ENCODE results near the gene ZBTB48. TPM values are rescaled to one million over a fixed set of nuclear protein-coding genes. Genes with fewer than 3 reads are reported as not detected.
A peak's percentile ranks its signal among the peaks of the same experiment; 100 is the strongest.

The ZBTB48 gene
- total RNA-seq, 1 donor from 2014 or later, result 106 TPM

DNA sequence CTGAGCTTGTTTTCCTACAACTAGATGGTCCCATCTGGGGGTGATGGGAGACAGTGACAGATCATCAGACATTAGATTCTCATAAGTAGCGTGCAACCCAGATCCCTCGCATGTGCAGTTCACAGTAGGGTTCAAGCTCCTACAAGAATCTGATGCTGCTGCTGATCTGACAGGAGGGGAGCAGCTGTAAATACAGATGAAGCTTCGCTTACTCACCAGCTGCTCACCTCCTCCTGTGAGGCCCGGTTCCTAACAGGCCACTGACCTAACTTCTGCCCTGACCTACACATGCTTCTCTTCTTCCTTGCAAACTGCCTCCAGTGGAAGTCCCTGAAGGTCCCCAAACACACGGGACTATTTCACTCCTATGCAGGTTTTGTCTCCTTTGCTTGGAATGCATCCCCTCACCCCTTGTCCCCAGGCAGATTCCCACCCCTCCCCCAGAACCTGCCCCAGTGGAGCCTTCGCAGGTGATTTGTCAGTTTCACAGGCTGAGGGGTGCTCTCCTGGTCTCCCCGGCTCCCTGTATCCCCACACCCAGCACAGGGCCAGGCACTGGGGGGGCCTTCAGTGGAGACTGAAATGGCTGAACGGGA is 5.7 kb upstream of the ZBTB48 start:
- Histone ChIP-seq H3K4me1 (peaks cover 2% of the 10 kb centered on the region in 2 donors), H3K27me3 (no peaks in the 10 kb centered on the region), H3K36me3 (no peaks in the 10 kb centered on the region), H3K4me3 (no peak overlapping the region), H3K9me3 (no peaks in the 10 kb centered on the region), H3K27ac (no peak overlapping the region)
- TF ChIP-seq, protein P1, sequence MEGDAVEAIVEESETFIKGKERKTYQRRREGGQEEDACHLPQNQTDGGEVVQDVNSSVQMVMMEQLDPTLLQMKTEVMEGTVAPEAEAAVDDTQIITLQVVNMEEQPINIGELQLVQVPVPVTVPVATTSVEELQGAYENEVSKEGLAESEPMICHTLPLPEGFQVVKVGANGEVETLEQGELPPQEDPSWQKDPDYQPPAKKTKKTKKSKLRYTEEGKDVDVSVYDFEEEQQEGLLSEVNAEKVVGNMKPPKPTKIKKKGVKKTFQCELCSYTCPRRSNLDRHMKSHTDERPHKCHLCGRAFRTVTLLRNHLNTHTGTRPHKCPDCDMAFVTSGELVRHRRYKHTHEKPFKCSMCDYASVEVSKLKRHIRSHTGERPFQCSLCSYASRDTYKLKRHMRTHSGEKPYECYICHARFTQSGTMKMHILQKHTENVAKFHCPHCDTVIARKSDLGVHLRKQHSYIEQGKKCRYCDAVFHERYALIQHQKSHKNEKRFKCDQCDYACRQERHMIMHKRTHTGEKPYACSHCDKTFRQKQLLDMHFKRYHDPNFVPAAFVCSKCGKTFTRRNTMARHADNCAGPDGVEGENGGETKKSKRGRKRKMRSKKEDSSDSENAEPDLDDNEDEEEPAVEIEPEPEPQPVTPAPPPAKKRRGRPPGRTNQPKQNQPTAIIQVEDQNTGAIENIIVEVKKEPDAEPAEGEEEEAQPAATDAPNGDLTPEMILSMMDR (IDR thresholded peaks at IDR 0.05), result no peak
- intact Hi-C loops (cut with DNase I), result no loop called here
- no peak for DNase-seq (ENCODE audit: low spot score in 2 of 2)

DNA sequence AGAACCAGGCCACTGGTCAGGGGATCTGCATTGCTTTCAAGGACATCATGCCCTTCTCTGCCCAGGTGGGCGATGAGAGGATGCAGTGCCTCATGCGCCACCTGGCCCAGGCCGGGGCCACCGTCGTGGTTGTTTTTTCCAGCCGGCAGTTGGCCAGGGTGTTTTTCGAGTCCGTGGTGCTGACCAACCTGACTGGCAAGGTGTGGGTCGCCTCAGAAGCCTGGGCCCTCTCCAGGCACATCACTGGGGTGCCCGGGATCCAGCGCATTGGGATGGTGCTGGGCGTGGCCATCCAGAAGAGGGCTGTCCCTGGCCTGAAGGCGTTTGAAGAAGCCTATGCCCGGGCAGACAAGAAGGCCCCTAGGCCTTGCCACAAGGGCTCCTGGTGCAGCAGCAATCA is 5.0 kb upstream of the ZBTB48 start:
- H3K27me3 ChIP-seq, result no peaks in the 10 kb centered on the region
- intact Hi-C loops (cut with DNase I), result no loop called here
- no peak overlapping the region for H3K27ac ChIP-seq
- H3K4me3 ChIP-seq, result no peak overlapping the region
- no peaks in the 10 kb centered on the region for H3K36me3 ChIP-seq
- no peak for DNase-seq (ENCODE audit: low spot score in 2 of 2)
- peaks cover 6% of the 10 kb centered on the region in 2 donors for H3K4me1 ChIP-seq
- H3K9me3 ChIP-seq, result no peaks in the 10 kb centered on the region
- TF ChIP-seq, protein P1 (IDR thresholded peaks at IDR 0.05), result no peak

DNA sequence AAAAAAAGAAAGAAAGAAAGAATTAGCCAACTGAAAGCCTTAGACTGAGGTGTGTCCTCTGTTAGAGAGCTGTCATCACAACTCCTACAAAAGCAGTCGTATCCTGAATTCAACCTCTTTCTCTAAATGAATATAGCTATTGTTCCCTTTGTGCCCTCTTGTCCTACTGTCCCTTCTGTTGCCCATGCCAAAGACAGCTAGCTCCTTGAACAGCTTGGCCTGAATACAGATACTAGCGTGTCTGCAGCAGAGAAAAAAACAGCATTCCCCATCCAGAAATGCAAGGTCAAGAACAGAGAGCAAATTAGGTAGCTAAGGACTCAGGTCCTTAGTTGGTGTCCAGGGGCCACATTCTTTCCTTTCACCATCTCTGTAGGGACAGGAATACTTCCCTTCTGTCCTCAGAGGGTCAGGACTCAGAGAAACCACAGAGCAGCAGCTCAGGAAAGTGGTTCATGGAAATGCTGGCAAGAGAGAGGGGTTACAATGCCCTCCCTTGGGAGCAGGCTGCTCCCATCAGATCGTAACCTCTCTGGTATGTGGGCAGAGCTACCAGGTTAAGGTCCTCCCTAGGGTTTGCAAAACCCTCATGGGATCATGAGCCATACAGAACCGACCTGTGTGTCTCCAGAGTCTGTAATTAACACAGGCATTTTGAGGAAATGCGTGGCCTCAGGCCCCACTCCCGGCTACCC is 1.8 kb upstream of the ZBTB48 start:
- no peak for DNase-seq (ENCODE audit: low spot score in 2 of 2)
- Histone ChIP-seq H3K4me1 (peaks cover 14 to 23% of the 10 kb centered on the region in 2 donors), H3K27ac (peak overlapping the region in 1 of 2 donors; percentile 94), H3K4me3 (no peak overlapping the region), H3K36me3 (no peaks in the 10 kb centered on the region), H3K27me3 (no peaks in the 10 kb centered on the region), H3K9me3 (no peaks in the 10 kb centered on the region)
- intact Hi-C loops (cut with DNase I), result no loop called here
- TF ChIP-seq, protein P1 (IDR thresholded peaks at IDR 0.05), result no peak

DNA sequence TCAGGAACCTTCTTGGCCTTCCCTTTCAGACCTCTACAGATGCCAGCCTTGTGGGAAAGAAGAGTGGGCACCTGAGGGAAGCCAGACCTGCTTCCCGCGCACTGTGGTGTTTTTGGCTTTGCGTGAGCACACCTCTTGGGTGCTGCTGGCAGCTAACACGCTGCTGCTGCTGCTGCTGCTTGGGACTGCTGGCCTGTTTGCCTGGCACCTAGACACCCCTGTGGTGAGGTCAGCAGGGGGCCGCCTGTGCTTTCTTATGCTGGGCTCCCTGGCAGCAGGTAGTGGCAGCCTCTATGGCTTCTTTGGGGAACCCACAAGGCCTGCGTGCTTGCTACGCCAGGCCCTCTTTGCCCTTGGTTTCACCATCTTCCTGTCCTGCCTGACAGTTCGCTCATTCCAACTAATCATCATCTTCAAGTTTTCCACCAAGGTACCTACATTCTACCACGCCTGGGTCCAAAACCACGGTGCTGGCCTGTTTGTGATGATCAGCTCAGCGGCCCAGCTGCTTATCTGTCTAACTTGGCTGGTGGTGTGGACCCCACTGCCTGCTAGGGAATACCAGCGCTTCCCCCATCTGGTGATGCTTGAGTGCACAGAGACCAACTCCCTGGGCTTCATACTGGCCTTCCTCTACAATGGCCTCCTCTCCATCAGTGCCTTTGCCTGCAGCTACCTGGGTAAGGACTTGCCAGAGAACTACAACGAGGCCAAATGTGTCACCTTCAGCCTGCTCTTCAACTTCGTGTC is 995 bp upstream of the ZBTB48 start:
- Histone ChIP-seq H3K27ac (peak overlapping the region; percentile 92 to 94), H3K36me3 (no peaks in the 10 kb centered on the region), H3K9me3 (no peaks in the 10 kb centered on the region), H3K27me3 (no peaks in the 10 kb centered on the region), H3K4me3 (peak overlapping the region in 1 of 2 donors; percentile 87), H3K4me1 (peaks cover 14 to 23% of the 10 kb centered on the region in 2 donors)
- intact Hi-C loops (cut with DNase I), result loop anchor here (1.0 kb wide), 3 partner anchors 23 to 35 kb away; partner anchors contain the start of genes NOL9 and PHF13
- DNase-seq (ENCODE audit: low spot score in 2 of 2), result no peak
- TF ChIP-seq, protein P1 (IDR thresholded peaks at IDR 0.05), result no peak

DNA sequence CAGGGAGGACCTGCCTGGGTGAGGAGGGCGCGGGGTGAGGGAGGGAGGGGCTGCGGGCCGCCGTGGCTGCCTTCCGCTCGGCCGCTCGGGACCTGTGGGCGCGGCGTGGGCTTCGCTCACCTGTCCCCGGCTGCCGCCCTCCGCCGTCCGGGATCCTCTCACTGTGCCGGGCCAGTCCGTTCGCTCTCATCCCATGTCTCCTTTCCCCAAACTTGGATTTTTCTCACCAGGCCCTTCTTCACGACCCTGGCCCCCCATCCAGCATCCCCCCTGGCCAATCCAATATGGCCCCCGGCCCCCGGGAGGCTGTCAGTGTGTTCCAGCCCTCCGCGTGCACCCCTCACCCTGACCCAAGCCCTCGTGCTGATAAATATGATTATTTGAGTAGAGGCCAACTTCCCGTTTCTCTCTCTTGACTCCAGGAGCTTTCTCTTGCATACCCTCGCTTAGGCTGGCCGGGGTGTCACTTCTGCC is 362 bp downstream of the ZBTB48 start:
- Histone ChIP-seq H3K36me3 (no peaks in the 10 kb centered on the region), H3K27me3 (no peaks in the 10 kb centered on the region), H3K27ac (peak overlapping the region; percentile 92 to 94), H3K9me3 (no peaks in the 10 kb centered on the region), H3K4me3 (peak overlapping the region; percentile 64 to 87), H3K4me1 (peaks cover 14 to 23% of the 10 kb centered on the region in 2 donors)
- TF ChIP-seq, protein P1 (IDR thresholded peaks at IDR 0.05), result no peak
- DNase-seq (ENCODE audit: low spot score in 2 of 2), result no peak
- intact Hi-C loops (cut with DNase I), result loop anchor here (2.0 kb wide), 2 partner anchors 45 to 59 kb away; partner anchors contain the start of gene THAP3

Data from ascending aorta (tissue), 2 donors.